ENCODE data around the gene HNRNPK. TPM values are rescaled to one million over a fixed set of nuclear protein-coding genes. Genes with fewer than 3 reads are reported as not detected.
A peak's percentile ranks its signal among the peaks of the same experiment; 100 is the strongest.

The HNRNPK gene
- total RNA-seq, 6 experiments from 2014 or later: 175 to 292 (median 237) TPM

DNA sequence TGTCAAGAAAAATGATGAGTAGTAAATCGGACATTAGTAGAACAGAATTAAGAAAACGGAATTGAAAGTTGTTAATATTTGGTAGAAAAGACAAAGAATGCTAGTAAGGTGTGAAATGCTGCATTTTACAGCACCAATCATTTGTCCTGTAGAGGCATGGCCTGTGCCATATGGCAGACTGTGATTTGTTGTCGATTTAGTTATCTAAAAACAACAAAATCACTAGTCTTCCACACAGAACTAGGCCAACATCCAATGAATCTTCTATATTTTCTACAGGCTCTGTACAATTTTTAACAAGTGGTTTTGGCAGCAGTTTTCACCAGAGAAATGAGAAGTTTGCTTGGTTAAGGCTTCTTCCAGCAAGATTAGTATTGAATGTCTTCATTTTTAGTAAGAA lies 10.4 kb downstream of the HNRNPK start:
- WGBS (ENCODE audit: insufficient coverage, low coverage, low lambda C conversion rate, missing lambda C conversion rate): 67% methylated on average over 3 of the region's 3 CpGs
- intact Hi-C loops (cut with DNase I): no loop called here
- no peak for TF ChIP-seq POLR2A (IDR thresholded peaks at IDR 0.05)
- TF ChIP-seq, protein P1, sequence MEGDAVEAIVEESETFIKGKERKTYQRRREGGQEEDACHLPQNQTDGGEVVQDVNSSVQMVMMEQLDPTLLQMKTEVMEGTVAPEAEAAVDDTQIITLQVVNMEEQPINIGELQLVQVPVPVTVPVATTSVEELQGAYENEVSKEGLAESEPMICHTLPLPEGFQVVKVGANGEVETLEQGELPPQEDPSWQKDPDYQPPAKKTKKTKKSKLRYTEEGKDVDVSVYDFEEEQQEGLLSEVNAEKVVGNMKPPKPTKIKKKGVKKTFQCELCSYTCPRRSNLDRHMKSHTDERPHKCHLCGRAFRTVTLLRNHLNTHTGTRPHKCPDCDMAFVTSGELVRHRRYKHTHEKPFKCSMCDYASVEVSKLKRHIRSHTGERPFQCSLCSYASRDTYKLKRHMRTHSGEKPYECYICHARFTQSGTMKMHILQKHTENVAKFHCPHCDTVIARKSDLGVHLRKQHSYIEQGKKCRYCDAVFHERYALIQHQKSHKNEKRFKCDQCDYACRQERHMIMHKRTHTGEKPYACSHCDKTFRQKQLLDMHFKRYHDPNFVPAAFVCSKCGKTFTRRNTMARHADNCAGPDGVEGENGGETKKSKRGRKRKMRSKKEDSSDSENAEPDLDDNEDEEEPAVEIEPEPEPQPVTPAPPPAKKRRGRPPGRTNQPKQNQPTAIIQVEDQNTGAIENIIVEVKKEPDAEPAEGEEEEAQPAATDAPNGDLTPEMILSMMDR (IDR thresholded peaks at IDR 0.05): no peak
- no peak overlapping the region for H3K4me3 ChIP-seq
- no peaks in the 10 kb centered on the region for H3K9me3 ChIP-seq
- ATAC-seq: no peak
- H3K4me1 ChIP-seq: no peaks in the 10 kb centered on the region
- H3K27ac ChIP-seq: no peak overlapping the region
- no peak for DNase-seq
- no peaks in the 10 kb centered on the region for H3K27me3 ChIP-seq
- peaks cover 33 to 77% (median 59%) of the 10 kb centered on the region in 4 donors for H3K36me3 ChIP-seq

DNA sequence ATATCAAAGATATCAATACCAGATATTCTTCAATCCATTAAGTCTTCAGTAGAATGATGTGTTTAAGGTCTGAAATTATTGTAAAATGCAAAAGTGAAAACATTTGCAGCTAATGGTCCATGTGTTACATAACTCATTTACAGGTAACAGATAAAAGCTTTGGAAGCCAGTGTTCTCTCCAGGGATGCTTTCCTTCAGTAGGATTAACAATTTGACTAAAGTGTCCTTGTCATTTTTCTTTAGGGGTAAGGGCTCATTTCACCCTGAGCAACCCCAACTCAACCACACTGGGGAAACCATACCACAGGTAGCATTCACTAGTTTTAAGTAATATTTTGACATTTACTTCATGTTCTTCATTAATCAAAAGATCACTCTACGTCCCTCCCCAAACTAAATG lies 12.9 kb downstream of the HNRNPK start:
- 67% methylated on average over 1 of the region's 1 CpG for WGBS (ENCODE audit: insufficient coverage, low coverage, low lambda C conversion rate, missing lambda C conversion rate)
- no peak for TF ChIP-seq POLR2A (IDR thresholded peaks at IDR 0.05)
- TF ChIP-seq, protein P1 (IDR thresholded peaks at IDR 0.05): no peak
- H3K4me3 ChIP-seq: no peak overlapping the region
- intact Hi-C loops (cut with DNase I): no loop called here
- H3K4me1 ChIP-seq: peaks cover 0 to 4% (median 0%) of the 10 kb centered on the region in 4 donors
- H3K9me3 ChIP-seq: no peaks in the 10 kb centered on the region
- ATAC-seq: no peak
- H3K27me3 ChIP-seq: no peaks in the 10 kb centered on the region
- DNase-seq: no peak
- peaks cover 21 to 52% (median 39%) of the 10 kb centered on the region in 4 donors for H3K36me3 ChIP-seq
- H3K27ac ChIP-seq: no peak overlapping the region

DNA sequence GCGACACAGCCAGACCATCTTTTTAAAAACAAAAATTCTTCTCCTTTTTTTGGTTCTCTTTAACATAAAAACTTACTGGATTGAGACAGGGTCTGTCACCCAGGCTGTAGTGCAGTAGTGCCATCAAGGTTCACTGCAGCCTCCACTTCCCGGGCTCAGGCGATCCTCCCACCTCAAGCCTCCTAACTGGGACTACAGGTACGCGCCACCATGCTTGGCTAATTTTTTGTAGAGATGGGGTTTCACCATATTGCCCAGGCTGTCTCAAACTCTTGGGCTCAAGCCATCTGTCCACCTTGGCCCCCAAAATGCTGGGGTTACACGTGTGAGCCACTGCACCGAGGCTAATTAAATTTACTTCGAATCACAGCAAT lies 13.8 kb downstream of the HNRNPK start:
- no peak overlapping the region for H3K4me3 ChIP-seq
- ATAC-seq (no peak), DNase-seq (no peak)
- intact Hi-C loops (cut with DNase I): no loop called here
- peaks cover 13 to 43% (median 30%) of the 10 kb centered on the region in 4 donors for H3K36me3 ChIP-seq
- H3K27me3 ChIP-seq: no peaks in the 10 kb centered on the region
- no peak overlapping the region for H3K27ac ChIP-seq
- H3K9me3 ChIP-seq: no peaks in the 10 kb centered on the region
- H3K4me1 ChIP-seq: peaks cover 0 to 12% (median 0%) of the 10 kb centered on the region in 4 donors
- 88% methylated on average over 6 of the region's 8 CpGs for WGBS (ENCODE audit: insufficient coverage, low coverage, low lambda C conversion rate, missing lambda C conversion rate)
- TF ChIP-seq, protein P1 (IDR thresholded peaks at IDR 0.05): no peak
- peak; percentile 10 for TF ChIP-seq POLR2A (IDR thresholded peaks at IDR 0.05)

DNA sequence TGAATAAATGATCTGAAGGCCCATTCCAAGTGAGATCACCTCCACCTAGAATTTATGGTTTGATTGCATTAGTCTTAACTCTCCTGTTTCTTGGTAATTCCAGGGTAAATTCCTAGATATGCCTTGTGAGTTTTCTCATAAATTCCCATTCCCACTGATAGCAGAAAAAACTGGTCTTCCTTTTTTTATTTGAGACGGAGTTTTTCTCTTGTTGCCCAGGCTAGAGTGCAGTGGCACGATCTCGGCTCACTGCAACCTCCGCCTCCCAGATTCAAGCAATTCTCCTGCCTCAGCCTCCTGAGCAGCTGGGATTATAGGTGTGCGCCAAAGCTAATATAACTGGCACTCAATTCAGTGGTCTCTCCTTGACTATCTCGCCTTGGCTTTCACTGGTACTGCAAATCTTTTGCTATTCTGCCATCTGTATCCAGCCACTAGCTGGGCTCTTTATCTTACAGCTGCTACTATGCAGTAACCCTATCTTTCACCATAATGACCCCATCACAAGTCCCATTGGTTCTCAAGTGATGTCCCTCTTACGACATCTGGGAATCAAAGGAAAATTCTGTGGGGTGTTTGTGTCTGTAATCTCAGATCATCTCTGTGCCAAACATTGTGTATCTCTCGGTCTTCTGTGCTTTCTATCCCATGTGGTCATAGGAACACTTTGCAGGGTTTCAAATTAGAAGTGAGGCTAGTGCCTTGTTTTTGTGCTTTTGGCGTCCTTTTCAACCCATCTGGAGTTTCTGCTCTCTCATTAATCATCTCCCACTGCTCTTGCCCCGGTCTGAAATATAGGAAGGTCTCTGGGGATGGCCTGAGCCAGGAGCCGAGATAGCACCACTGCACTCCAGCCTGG lies 14.4 kb downstream of the HNRNPK start:
- H3K4me3 ChIP-seq: no peak overlapping the region
- DNase-seq (no peak), ATAC-seq (peak in 1 of 4 donors; percentile 10)
- intact Hi-C loops (cut with DNase I): no loop called here
- peaks cover 0 to 12% (median 0%) of the 10 kb centered on the region in 4 donors for H3K4me1 ChIP-seq
- TF ChIP-seq, protein P1 (IDR thresholded peaks at IDR 0.05): no peak
- TF ChIP-seq POLR2A (IDR thresholded peaks at IDR 0.05): no peak
- 60% methylated on average over 11 of the region's 11 CpGs for WGBS (ENCODE audit: insufficient coverage, low coverage, low lambda C conversion rate, missing lambda C conversion rate)
- no peak overlapping the region for H3K27ac ChIP-seq
- H3K27me3 ChIP-seq: no peaks in the 10 kb centered on the region
- H3K36me3 ChIP-seq: peaks cover 7 to 37% (median 24%) of the 10 kb centered on the region in 4 donors
- no peaks in the 10 kb centered on the region for H3K9me3 ChIP-seq

Data from right lobe of liver (tissue), 6 donors.